DOHH2 (cell line): ENCODE results near the gene LIPC.

ENCODE experiments used
- H3F3A ChIP-seq: fragments of 200-600 bp; sonication (generic), shearing (Covaris generic); 2 replicates; pipeline ENCODE4 v1.6.0; 2016; ENCODE audit warnings: antibody characterized with exemption, mild to moderate bottlenecking; ENCODE audit not compliant: control insufficient read depth, insufficient read depth
- H3K27ac ChIP-seq: fragments of 200-600 bp; sonication (generic); 2 replicates; pipeline ENCODE4 v1.5.1; 2014; ENCODE audit warnings: low read depth, mild to moderate bottlenecking, low read length, moderate library complexity
- H3K27me3 ChIP-seq: fragments of 200-600 bp; sonication (generic); 2 replicates; pipeline ENCODE4 v1.6.1; 2014; ENCODE audit warnings: mild to moderate bottlenecking, low read length, mixed read lengths; ENCODE audit not compliant: control insufficient read depth
- H3K36me3 ChIP-seq: fragments of 200-600 bp; sonication (generic); 2 replicates; pipeline ENCODE4 v1.6.1; 2014; ENCODE audit warnings: mild to moderate bottlenecking, low read length, moderate library complexity, mixed read lengths; ENCODE audit not compliant: control insufficient read depth
- H3K4me1 ChIP-seq: fragments of 200-600 bp; sonication (generic); 2 replicates; pipeline ENCODE4 v1.6.1; 2014; ENCODE audit warnings: mild to moderate bottlenecking, low read length, mixed read lengths; ENCODE audit not compliant: control insufficient read depth
- H3K4me2 ChIP-seq: fragments of 200-600 bp; sonication (generic); 2 replicates; pipeline ENCODE4 v1.6.0; 2014; ENCODE audit warnings: mild to moderate bottlenecking, low read length, moderate library complexity
- H3K4me3 ChIP-seq: fragments of 200-600 bp; sonication (generic); 2 replicates; pipeline ENCODE4 v1.5.1; 2014; ENCODE audit warnings: mild to moderate bottlenecking, low read length, mixed read lengths
- H3K79me2 ChIP-seq: fragments of 200-600 bp; sonication (generic); 2 replicates; pipeline ENCODE4 v1.6.1; 2014; ENCODE audit warnings: mild to moderate bottlenecking, low read length, mixed read lengths; ENCODE audit not compliant: control insufficient read depth
- H3K9me2 ChIP-seq: fragments of 200-600 bp; sonication (generic); replicated peaks from 2 replicates; pipeline ENCODE4 v1.6.1; 2014; ENCODE audit warnings: mild to moderate bottlenecking, low read length, mixed read lengths; ENCODE audit not compliant: control insufficient read depth
- H3K9me3 ChIP-seq: fragments of 200-600 bp; sonication (generic); 2 replicates; pipeline ENCODE4 v1.6.1; 2014; ENCODE audit warnings: antibody characterized with exemption, low read length, mixed read lengths; ENCODE audit not compliant: control insufficient read depth, insufficient read depth
- H4K20me1 ChIP-seq: fragments of 200-600 bp; sonication (generic); 2 replicates; pipeline ENCODE4 v1.6.0; 2014; ENCODE audit warnings: low read depth, mild to moderate bottlenecking, antibody characterized with exemption, low read length, moderate library complexity; ENCODE audit not compliant: control insufficient read depth, insufficient read depth
- EZH2phosphoT487 ChIP-seq: fragments of 200-600 bp; sonication (generic); IDR thresholded peaks from 2 replicates; pipeline ENCODE4 v1.6.1; 2017; ENCODE audit warnings: borderline replicate concordance, mild to moderate bottlenecking, antibody characterized with exemption, low read length, moderate library complexity, mixed read lengths
- TF ChIP-seq, protein P1 (sequence below): fragments of 200-600 bp; sonication (generic); IDR thresholded peaks from one replicate; pipeline ENCODE4 v1.5.1; 2014; ENCODE audit warnings: antibody characterized with exemption, mild to moderate bottlenecking, low read depth, low read length; ENCODE audit not compliant: poor library complexity, severe bottlenecking

The LIPC gene

DNA sequence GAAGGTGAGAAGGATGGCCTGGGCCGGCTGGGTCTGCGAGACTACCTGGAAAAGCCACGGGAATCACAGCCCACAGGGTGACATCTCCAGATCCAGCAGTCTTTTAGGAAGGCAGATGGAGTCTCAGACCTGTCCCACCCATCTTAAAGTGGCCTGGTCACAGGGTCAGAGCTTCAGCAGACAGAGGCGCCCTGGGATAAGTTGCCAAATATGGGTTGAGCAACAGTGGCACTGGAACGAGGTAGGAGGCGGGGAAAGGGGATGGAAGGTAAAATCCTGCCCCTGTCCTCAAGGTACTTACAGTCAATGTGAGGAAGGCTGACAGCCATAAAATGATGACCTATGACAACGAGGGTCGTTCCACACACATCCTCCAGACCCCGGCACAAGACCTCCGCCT is 80.7 kb downstream of the LIPC start:
- no peak overlapping the region for H3K4me2 ChIP-seq
- no peaks in the 10 kb centered on the region for H3K9me3 ChIP-seq
- H4K20me1 ChIP-seq: no peaks in the 10 kb centered on the region
- no peak overlapping the region for H3K4me3 ChIP-seq
- H3K79me2 ChIP-seq: no peaks in the 10 kb centered on the region
- no peaks in the 10 kb centered on the region for H3K4me1 ChIP-seq
- H3F3A ChIP-seq: no peaks in the 10 kb centered on the region
- H3K27ac ChIP-seq: no peak overlapping the region
- TF ChIP-seq EZH2phosphoT487: no peak
- TF ChIP-seq, protein P1, sequence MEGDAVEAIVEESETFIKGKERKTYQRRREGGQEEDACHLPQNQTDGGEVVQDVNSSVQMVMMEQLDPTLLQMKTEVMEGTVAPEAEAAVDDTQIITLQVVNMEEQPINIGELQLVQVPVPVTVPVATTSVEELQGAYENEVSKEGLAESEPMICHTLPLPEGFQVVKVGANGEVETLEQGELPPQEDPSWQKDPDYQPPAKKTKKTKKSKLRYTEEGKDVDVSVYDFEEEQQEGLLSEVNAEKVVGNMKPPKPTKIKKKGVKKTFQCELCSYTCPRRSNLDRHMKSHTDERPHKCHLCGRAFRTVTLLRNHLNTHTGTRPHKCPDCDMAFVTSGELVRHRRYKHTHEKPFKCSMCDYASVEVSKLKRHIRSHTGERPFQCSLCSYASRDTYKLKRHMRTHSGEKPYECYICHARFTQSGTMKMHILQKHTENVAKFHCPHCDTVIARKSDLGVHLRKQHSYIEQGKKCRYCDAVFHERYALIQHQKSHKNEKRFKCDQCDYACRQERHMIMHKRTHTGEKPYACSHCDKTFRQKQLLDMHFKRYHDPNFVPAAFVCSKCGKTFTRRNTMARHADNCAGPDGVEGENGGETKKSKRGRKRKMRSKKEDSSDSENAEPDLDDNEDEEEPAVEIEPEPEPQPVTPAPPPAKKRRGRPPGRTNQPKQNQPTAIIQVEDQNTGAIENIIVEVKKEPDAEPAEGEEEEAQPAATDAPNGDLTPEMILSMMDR: no peak
- no peaks in the 10 kb centered on the region for H3K36me3 ChIP-seq
- no peaks in the 10 kb centered on the region for H3K9me2 ChIP-seq
- 0 out of 2 replicates have a peak, but pooled peaks cover 3% of the 10 kb centered on the region for H3K27me3 ChIP-seq

DNA sequence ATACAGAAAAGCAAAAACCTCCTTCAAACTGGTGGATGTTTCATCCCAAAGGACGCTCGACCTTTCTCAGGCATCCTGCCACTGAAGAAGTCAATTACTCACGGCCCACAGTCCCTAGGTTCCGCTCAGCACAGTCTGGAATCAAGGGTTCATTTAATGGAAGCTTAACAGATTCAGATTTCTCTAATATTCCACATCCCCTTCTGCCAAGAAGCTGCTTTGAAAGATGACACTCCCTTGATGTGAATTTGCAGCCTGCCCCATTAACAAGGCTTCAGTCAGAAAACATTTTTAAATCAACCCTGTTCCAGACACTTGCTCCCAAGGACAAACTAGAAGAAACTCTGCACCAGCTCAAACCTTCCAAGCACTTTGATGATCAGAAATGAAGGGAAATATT is 81.2 kb downstream of the LIPC start:
- Histone ChIP-seq H3K9me3 (no peaks in the 10 kb centered on the region), H3K79me2 (no peaks in the 10 kb centered on the region), H4K20me1 (no peaks in the 10 kb centered on the region), H3K4me3 (no peak overlapping the region), H3K4me1 (no peaks in the 10 kb centered on the region), H3K36me3 (no peaks in the 10 kb centered on the region), H3K4me2 (no peak overlapping the region), H3K9me2 (no peaks in the 10 kb centered on the region), H3F3A (no peaks in the 10 kb centered on the region), H3K27ac (no peak overlapping the region), H3K27me3 (0 out of 2 replicates have a peak, but pooled peaks cover 3% of the 10 kb centered on the region)
- TF ChIP-seq, protein P1: no peak
- no peak for TF ChIP-seq EZH2phosphoT487

DNA sequence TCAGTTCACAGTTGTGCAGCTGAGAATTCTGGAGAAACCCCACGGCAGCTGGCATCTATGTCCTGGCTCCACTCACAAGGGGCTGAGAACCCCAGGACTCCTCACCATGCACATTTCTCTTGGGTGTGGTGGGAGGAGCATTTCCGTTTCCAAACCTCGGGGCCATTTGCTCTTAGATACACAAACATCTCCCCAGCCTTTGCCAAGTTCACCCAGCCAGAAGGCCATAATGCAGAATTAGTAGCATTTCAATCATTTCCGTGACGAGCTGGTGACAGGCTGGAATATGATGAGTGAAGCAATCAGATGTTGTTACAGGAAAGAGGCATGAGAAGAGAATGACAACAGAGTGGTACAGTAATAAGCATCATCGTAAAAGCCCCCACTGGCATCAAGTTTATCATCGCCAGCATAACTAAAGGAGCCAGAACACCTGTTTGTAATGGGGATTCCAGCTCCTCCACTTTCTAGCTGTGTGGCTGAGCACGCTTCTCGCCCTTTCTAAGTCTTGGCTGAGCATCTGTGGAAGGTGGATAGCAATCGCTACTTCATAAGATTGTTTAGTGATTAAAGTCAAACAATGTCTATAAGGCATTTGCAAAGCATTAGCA is 82.0 kb downstream of the LIPC start:
- no peaks in the 10 kb centered on the region for H3K36me3 ChIP-seq
- H3K79me2 ChIP-seq: no peaks in the 10 kb centered on the region
- no peak overlapping the region for H3K4me3 ChIP-seq
- H3F3A ChIP-seq: no peaks in the 10 kb centered on the region
- H3K27ac ChIP-seq: no peak overlapping the region
- H4K20me1 ChIP-seq: no peaks in the 10 kb centered on the region
- H3K4me2 ChIP-seq: no peak overlapping the region
- no peaks in the 10 kb centered on the region for H3K9me2 ChIP-seq
- no peaks in the 10 kb centered on the region for H3K4me1 ChIP-seq
- H3K9me3 ChIP-seq: no peaks in the 10 kb centered on the region
- TF ChIP-seq, protein P1: no peak
- TF ChIP-seq EZH2phosphoT487: no peak
- 0 out of 2 replicates have a peak, but pooled peaks cover 3% of the 10 kb centered on the region for H3K27me3 ChIP-seq
